ENCODE data around the gene TXNRD2. TPM values are rescaled to one million over a fixed set of nuclear protein-coding genes. Genes with fewer than 3 reads are reported as not detected.

Gene TXNRD2
- total RNA-seq, 4 donors from 2014 or later = 12.1 to 28.9 (median 21.6) TPM

- in situ Hi-C loops (cut with MboI; ENCODE audit: low pct_ligation_motif_present in 1 of 4, low pct_unique_long_range_greater_than_20kb in 1 of 4, low sequenced_read_pairs in 3 of 4) = no loop called here
- Histone ChIP-seq H3K36me3 (no peaks in the 10 kb centered on the region), H3K4me3 (no peak overlapping the region), H3K27me3 (no peaks in the 10 kb centered on the region), H3K9me3 (no peaks in the 10 kb centered on the region), H3K4me1 (peaks cover 11 to 37% (median 29%) of the 10 kb centered on the region in 4 donors), H3K27ac (peak overlapping the region in 1 of 4 donors; percentile 44)
- 66% methylated on average over 7 of the region's 7 CpGs; no CpG with 5 or more reads in 1 of the 2 donors for WGBS, 2 donors (ENCODE audit: low coverage in 1 of 2)
- DNase-seq = no peak
- intact Hi-C loops (cut with DNase I; ENCODE audit: low total_unique reads) = no loop called here
- TF ChIP-seq POLR2AphosphoS5 (IDR thresholded peaks at IDR 0.05) (no peak), EP300 (IDR thresholded peaks at IDR 0.05; ENCODE audit: low read depth) (no peak), POLR2A (IDR thresholded peaks at IDR 0.05) (no peak), CTCF (IDR thresholded peaks at IDR 0.05) (no peak)
Observed at GRCh38 chr22:19873960-19874306, 67.7 kb downstream of the TXNRD2 start.

- Histone ChIP-seq H3K27me3 (no peaks in the 10 kb centered on the region), H3K27ac (peak overlapping the region in 1 of 4 donors; percentile 44), H3K36me3 (no peaks in the 10 kb centered on the region), H3K4me3 (no peak overlapping the region), H3K4me1 (peaks cover 11 to 37% (median 31%) of the 10 kb centered on the region in 4 donors), H3K9me3 (no peaks in the 10 kb centered on the region)
- in situ Hi-C loops (cut with MboI; ENCODE audit: low pct_ligation_motif_present in 1 of 4, low pct_unique_long_range_greater_than_20kb in 1 of 4, low sequenced_read_pairs in 3 of 4) = no loop called here
- 52% methylated on average over 25 of the region's 27 CpGs; no CpG with 5 or more reads in 1 of the 2 donors for WGBS, 2 donors (ENCODE audit: low coverage in 1 of 2)
- intact Hi-C loops (cut with DNase I; ENCODE audit: low total_unique reads) = no loop called here
- peak; percentile 78 for DNase-seq
- TF ChIP-seq CTCF (IDR thresholded peaks at IDR 0.05) = no peak
- TF ChIP-seq POLR2AphosphoS5 (IDR thresholded peaks at IDR 0.05) = no peak
- no peak for TF ChIP-seq POLR2A (IDR thresholded peaks at IDR 0.05)
- TF ChIP-seq EP300 (IDR thresholded peaks at IDR 0.05; ENCODE audit: low read depth) = no peak
Observed at GRCh38 chr22:19873138-19873959, 68.3 kb downstream of the TXNRD2 start.

- peak overlapping the region in 1 of 4 donors; percentile 44 for H3K27ac ChIP-seq
- H3K9me3 ChIP-seq = no peaks in the 10 kb centered on the region
- intact Hi-C loops (cut with DNase I; ENCODE audit: low total_unique reads) = no loop called here
- no peaks in the 10 kb centered on the region for H3K27me3 ChIP-seq
- no peak overlapping the region for H3K4me3 ChIP-seq
- H3K4me1 ChIP-seq = peaks cover 11 to 37% (median 31%) of the 10 kb centered on the region in 4 donors
- no peak for DNase-seq
- TF ChIP-seq CTCF (IDR thresholded peaks at IDR 0.05) (no peak), EP300 (IDR thresholded peaks at IDR 0.05; ENCODE audit: low read depth) (no peak), POLR2A (IDR thresholded peaks at IDR 0.05) (no peak), POLR2AphosphoS5 (IDR thresholded peaks at IDR 0.05) (no peak)
- in situ Hi-C loops (cut with MboI; ENCODE audit: low pct_ligation_motif_present in 1 of 4, low pct_unique_long_range_greater_than_20kb in 1 of 4, low sequenced_read_pairs in 3 of 4) = no loop called here
- 33% methylated on average over 4 of the region's 7 CpGs; no CpG with 5 or more reads in 1 of the 2 donors for WGBS, 2 donors (ENCODE audit: low coverage in 1 of 2)
- H3K36me3 ChIP-seq = no peaks in the 10 kb centered on the region
Observed at GRCh38 chr22:19872779-19873137, 68.9 kb downstream of the TXNRD2 start.

GRCh38 chr22:19871845-19872778, 69.5 kb downstream of the TXNRD2 start:
- H3K4me3 ChIP-seq = no peak overlapping the region
- no peak overlapping the region for H3K27ac ChIP-seq
- peaks cover 11 to 37% (median 31%) of the 10 kb centered on the region in 4 donors for H3K4me1 ChIP-seq
- H3K36me3 ChIP-seq = no peaks in the 10 kb centered on the region
- TF ChIP-seq POLR2AphosphoS5 (IDR thresholded peaks at IDR 0.05) (no peak), CTCF (IDR thresholded peaks at IDR 0.05) (no peak)
- in situ Hi-C loops (cut with MboI; ENCODE audit: low pct_ligation_motif_present in 1 of 4, low pct_unique_long_range_greater_than_20kb in 1 of 4, low sequenced_read_pairs in 3 of 4) (no loop called here), intact Hi-C loops (cut with DNase I; ENCODE audit: low total_unique reads) (no loop called here)
- no peaks in the 10 kb centered on the region for H3K9me3 ChIP-seq
- H3K27me3 ChIP-seq = no peaks in the 10 kb centered on the region
- WGBS, 2 donors (ENCODE audit: low coverage in 1 of 2) = 78% methylated on average over 15 of the region's 16 CpGs; no CpG with 5 or more reads in 1 of the 2 donors
- DNase-seq = no peak
